Esophagus squamous epithelium (tissue), 5 donors: Measurements from ENCODE around the gene VTCN1. TPM values are rescaled to one million over a fixed set of nuclear protein-coding genes. Genes with fewer than 3 reads are reported as not detected.

Source experiments
- DNase-seq: peaks from one replicate; lab custom pipeline; 2025; lab: John Stamatoyannopoulos, UW
- H3K27ac ChIP-seq, 4 donors: fragments of 200-600 bp; sonication (generic); one replicate each; pipeline ENCODE4 v1.5.1; 2016 to 2019; ENCODE audit warnings: mild to moderate bottlenecking in 1 of 4
- H3K27me3 ChIP-seq, 4 donors: fragments of 200-600 bp; sonication (generic); 1 replicate in 3 of 4; 2 replicates in 1 of 4; pipeline versions ENCODE4 v1.5.1 to v1.6.0; 2017 to 2021; ENCODE audit warnings: antibody characterized with exemption in 1 of 4
- H3K36me3 ChIP-seq, 3 donors: fragments of 200-600 bp; sonication (generic); one replicate each; pipeline ENCODE4 v1.5.1; 2016 to 2019
- H3K4me1 ChIP-seq, 3 donors: fragments of 200-600 bp; sonication (generic); one replicate each; pipeline ENCODE4 v1.5.1; 2017 to 2019
- H3K4me3 ChIP-seq, 4 donors: fragments of 200-600 bp; sonication (generic); 1 replicate in 3 of 4; 2 replicates in 1 of 4; pipeline ENCODE4 v1.5.1; 2016 to 2019; ENCODE audit warnings: mild to moderate bottlenecking in 2 of 4, moderate library complexity in 1 of 4
- H3K9me3 ChIP-seq, 3 donors: fragments of 200-600 bp; sonication (generic); one replicate each; pipeline ENCODE4 v1.5.1; 2016 to 2019
- CTCF ChIP-seq, 6 experiments: fragments of 450-650 bp in 4 of 6; fragments of 200-600 bp in 2 of 6; sonication (generic) in 2 of 6; IDR thresholded peaks; one replicate each; pipeline ENCODE4 v1.5.1; 2016 to 2019; ENCODE audit warnings: antibody characterized with exemption in 6 of 6, mild to moderate bottlenecking in 4 of 6, moderate library complexity in 4 of 6
- POLR2A ChIP-seq, 4 donors: fragments of 450-650 bp; IDR thresholded peaks; one replicate each; pipeline ENCODE4 v1.6.1; 2017; ENCODE audit warnings: antibody characterized with exemption in 4 of 4, mild to moderate bottlenecking in 4 of 4, moderate library complexity in 3 of 4
- WGBS, 2 donors: methylation state at CpG; one replicate each; pipeline ENCODE4 v1.1.5; 2018; 5-methylcytosine and 5-hydroxymethylcytosine counted together
- intact Hi-C: fragments of 100-400 bp; cut with DNase I; formaldehyde crosslinking; loops from one replicate; pipeline ENCODE4 v1.15.0; 2022
- total RNA-seq, 4 donors: library from RNA; depleted of rRNA; stranded (reverse); fragments of >200 nt; gene quantifications; one replicate each; pipeline ENCODE4 v1.1.0, GENCODE V29; 2016
- donor health status: DM: yes; HTN: yes; CAD: no.

Gene VTCN1
- total RNA-seq, 4 donors from 2014 or later = 1.9 TPM; not detected in 3

GRCh38 chr1:117244306-117244705 lies 33.6 kb upstream of the VTCN1 start:
- TF ChIP-seq POLR2A (IDR thresholded peaks at IDR 0.05) (no peak), CTCF (IDR thresholded peaks at IDR 0.05) (no peak)
- Histone ChIP-seq H3K36me3 (no peaks in the 10 kb centered on the region), H3K27me3 (peaks cover 0 to 20% (median 0%) of the 10 kb centered on the region in 4 donors), H3K9me3 (no peaks in the 10 kb centered on the region), H3K4me3 (no peak overlapping the region), H3K27ac (no peak overlapping the region), H3K4me1 (no peaks in the 10 kb centered on the region)
- DNase-seq = no peak
- WGBS, 2 donors = 71 to 94% methylated on average over 2 of the region's 2 CpGs
- intact Hi-C loops = no loop called here

DNA sequence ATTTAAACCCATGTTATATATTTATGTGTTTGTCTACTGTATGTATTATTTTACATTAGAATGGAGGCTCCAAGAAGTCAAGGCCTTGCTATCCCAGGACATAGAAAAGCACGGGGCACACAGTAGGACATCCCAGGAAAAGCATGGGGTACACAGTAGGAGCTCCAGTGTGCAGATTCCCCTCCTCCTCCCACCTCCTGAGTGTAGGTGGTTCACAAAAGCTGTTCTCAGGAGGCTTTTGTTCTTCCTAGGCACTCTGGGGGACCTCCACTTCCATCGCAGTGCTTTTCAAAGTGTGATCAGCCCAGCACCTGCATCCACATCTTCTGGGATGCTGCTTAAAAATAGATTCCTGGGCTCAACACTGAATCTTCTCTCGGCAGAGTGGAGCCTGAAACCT lies 30.8 kb upstream of the VTCN1 start:
- TF ChIP-seq CTCF (IDR thresholded peaks at IDR 0.05) = no peak
- TF ChIP-seq POLR2A (IDR thresholded peaks at IDR 0.05) = no peak
- no peak for DNase-seq
- peaks cover 0 to 20% (median 0%) of the 10 kb centered on the region in 4 donors for H3K27me3 ChIP-seq
- no peaks in the 10 kb centered on the region for H3K36me3 ChIP-seq
- intact Hi-C loops = no loop called here
- no peak overlapping the region for H3K4me3 ChIP-seq
- no peaks in the 10 kb centered on the region for H3K9me3 ChIP-seq
- no peak overlapping the region for H3K27ac ChIP-seq
- no peaks in the 10 kb centered on the region for H3K4me1 ChIP-seq
- WGBS, 2 donors = 72 to 85% methylated on average over 2 to 3 of the region's 3 CpGs

- 76 to 84% methylated on average over 4 of the region's 4 CpGs for WGBS, 2 donors
- no peak for DNase-seq
- intact Hi-C loops = no loop called here
- Histone ChIP-seq H3K36me3 (no peaks in the 10 kb centered on the region), H3K27ac (no peak overlapping the region), H3K27me3 (peaks cover 0 to 19% (median 0%) of the 10 kb centered on the region in 4 donors), H3K4me3 (no peak overlapping the region), H3K9me3 (no peaks in the 10 kb centered on the region), H3K4me1 (no peaks in the 10 kb centered on the region)
- TF ChIP-seq CTCF (IDR thresholded peaks at IDR 0.05) (no peak), POLR2A (IDR thresholded peaks at IDR 0.05) (no peak)
Observed at GRCh38 chr1:117240547-117240946, 29.8 kb upstream of the VTCN1 start.

DNA sequence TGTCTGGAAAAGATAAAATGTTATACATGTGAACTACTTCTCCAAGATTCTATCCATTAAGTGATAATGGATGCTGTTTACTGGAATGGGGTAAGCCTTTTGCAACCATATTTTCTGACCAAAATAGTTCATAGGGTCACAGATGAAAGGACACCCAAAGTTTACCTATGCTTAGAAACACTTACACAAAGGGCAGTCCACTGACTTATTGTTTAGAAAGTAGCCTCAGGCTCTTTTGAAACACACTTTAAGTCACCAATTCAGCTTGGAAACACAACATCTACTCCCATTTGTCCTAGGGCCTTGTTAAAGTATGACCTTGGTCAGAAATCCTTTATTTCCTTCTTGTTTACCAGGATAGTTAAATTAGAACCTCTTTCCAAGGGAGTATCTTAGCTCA lies 28.7 kb upstream of the VTCN1 start:
- no peak overlapping the region for H3K27ac ChIP-seq
- H3K4me3 ChIP-seq = no peak overlapping the region
- TF ChIP-seq CTCF (IDR thresholded peaks at IDR 0.05) (no peak), POLR2A (IDR thresholded peaks at IDR 0.05) (no peak)
- no peak for DNase-seq
- no peaks in the 10 kb centered on the region for H3K4me1 ChIP-seq
- no peaks in the 10 kb centered on the region for H3K36me3 ChIP-seq
- no peaks in the 10 kb centered on the region for H3K9me3 ChIP-seq
- intact Hi-C loops = no loop called here
- H3K27me3 ChIP-seq = peaks cover 0 to 25% (median 0%) of the 10 kb centered on the region in 4 donors

GRCh38 chr1:117237726-117238381 lies 27.1 kb upstream of the VTCN1 start:
- no peaks in the 10 kb centered on the region for H3K36me3 ChIP-seq
- no peaks in the 10 kb centered on the region for H3K9me3 ChIP-seq
- intact Hi-C loops = no loop called here
- peaks cover 0 to 19% (median 0%) of the 10 kb centered on the region in 4 donors for H3K27me3 ChIP-seq
- no peak overlapping the region for H3K27ac ChIP-seq
- DNase-seq = no peak
- WGBS, 2 donors = 8 to 14% methylated on average over 1 of the region's 1 CpG
- no peak overlapping the region for H3K4me3 ChIP-seq
- peaks cover 0 to 2% (median 0%) of the 10 kb centered on the region in 3 donors for H3K4me1 ChIP-seq
- TF ChIP-seq CTCF (IDR thresholded peaks at IDR 0.05) (no peak), POLR2A (IDR thresholded peaks at IDR 0.05) (no peak)
